NCI-H345 (cell line): Measurements from ENCODE around the gene TRERF1.

Experiments
- DNase-seq: peaks from one replicate; lab custom pipeline; 2025; lab: John Stamatoyannopoulos, UW

The TRERF1 gene

GRCh38 chr6:42184475-42184874, 267.3 kb downstream of the TRERF1 start:
- no peak for DNase-seq

- DNase-seq: no peak
Measured at GRCh38 chr6:42182101-42182500, 269.6 kb downstream of the TRERF1 start.

- DNase-seq: no peak
Measured at GRCh38 chr6:42179945-42180313, 271.8 kb downstream of the TRERF1 start.

- DNase-seq: no peak
Measured at GRCh38 chr6:42179261-42179944, 272.3 kb downstream of the TRERF1 start.

- no peak for DNase-seq
Measured at GRCh38 chr6:42177514-42178364, 274.0 kb downstream of the TRERF1 start.

GRCh38 chr6:42176981-42177380, 274.7 kb downstream of the TRERF1 start:
- no peak for DNase-seq

GRCh38 chr6:42175860-42176259, 275.9 kb downstream of the TRERF1 start:
- no peak for DNase-seq
